Uterus (tissue), 2 donors: Measurements from ENCODE around the gene OPRM1.

Experiments used
- POLR2A ChIP-seq, 2 donors: fragments of 450-650 bp; IDR thresholded peaks; one replicate each; pipeline ENCODE4 v1.6.1; 2016; ENCODE audit warnings: antibody characterized with exemption in 2 of 2, mild to moderate bottlenecking in 1 of 2, moderate library complexity in 1 of 2
- TF ChIP-seq, protein P1 (sequence below), 4 experiments: fragments of 200-600 bp in 2 of 4; fragments of 450-650 bp in 2 of 4; sonication (generic) in 2 of 4; IDR thresholded peaks; one replicate each; pipeline ENCODE4 v1.5.1; 2016 to 2019; ENCODE audit warnings: antibody characterized with exemption in 4 of 4, mild to moderate bottlenecking in 2 of 4, moderate library complexity in 1 of 4

GRCh38 chr6:154106251-154106650, 67.2 kb downstream of the OPRM1 start:
- TF ChIP-seq, protein P1, sequence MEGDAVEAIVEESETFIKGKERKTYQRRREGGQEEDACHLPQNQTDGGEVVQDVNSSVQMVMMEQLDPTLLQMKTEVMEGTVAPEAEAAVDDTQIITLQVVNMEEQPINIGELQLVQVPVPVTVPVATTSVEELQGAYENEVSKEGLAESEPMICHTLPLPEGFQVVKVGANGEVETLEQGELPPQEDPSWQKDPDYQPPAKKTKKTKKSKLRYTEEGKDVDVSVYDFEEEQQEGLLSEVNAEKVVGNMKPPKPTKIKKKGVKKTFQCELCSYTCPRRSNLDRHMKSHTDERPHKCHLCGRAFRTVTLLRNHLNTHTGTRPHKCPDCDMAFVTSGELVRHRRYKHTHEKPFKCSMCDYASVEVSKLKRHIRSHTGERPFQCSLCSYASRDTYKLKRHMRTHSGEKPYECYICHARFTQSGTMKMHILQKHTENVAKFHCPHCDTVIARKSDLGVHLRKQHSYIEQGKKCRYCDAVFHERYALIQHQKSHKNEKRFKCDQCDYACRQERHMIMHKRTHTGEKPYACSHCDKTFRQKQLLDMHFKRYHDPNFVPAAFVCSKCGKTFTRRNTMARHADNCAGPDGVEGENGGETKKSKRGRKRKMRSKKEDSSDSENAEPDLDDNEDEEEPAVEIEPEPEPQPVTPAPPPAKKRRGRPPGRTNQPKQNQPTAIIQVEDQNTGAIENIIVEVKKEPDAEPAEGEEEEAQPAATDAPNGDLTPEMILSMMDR (IDR thresholded peaks at IDR 0.05) = no peak
- no peak for TF ChIP-seq POLR2A (IDR thresholded peaks at IDR 0.05)
